IMR-90 (cell line): ENCODE data around the gene DMAC2L. TPM values are rescaled to one million over a fixed set of nuclear protein-coding genes. Genes with fewer than 3 reads are reported as not detected.

Source experiments
- ATAC-seq: fragments of 200-7000 bp; cut with Tn5 transposase; 2 replicates; pipeline ENCODE4 v1.9.1; 2020; ENCODE audit warnings: low read depth, mild to moderate bottlenecking, moderate library complexity
- BruUV-seq: library from RNA; stranded (reverse); fragments of 400-500 nt; replicated peaks from 2 replicates; lab custom pipeline; 2021; lab: Mats Ljungman, UMichigan
- CTCF ChIA-PET: fragments of 300-600 bp; formaldehyde crosslinking; extraction: SDS; loops from one replicate; lab custom pipeline; 2021; ENCODE audit warnings: antibody characterized with exemption; lab: Yijun Ruan, JAX
- POLR2A ChIA-PET: fragments of 300-600 bp; sonication (Branson Sonifier 250); formaldehyde crosslinking; loops from one replicate; lab custom pipeline; 2022; ENCODE audit warnings: antibody characterized with exemption; ENCODE audit not compliant: unreplicated experiment; lab: Charles Lee
- DNase-seq: peaks from one replicate; pipeline ENCODE4 v3.0.0; 2013
- H2AFZ ChIP-seq: replicated peaks from 2 replicates; pipeline ENCODE3; 2013; ENCODE audit warnings: low read length, mild to moderate bottlenecking; ENCODE audit not compliant: poor library complexity
- H2AK5ac ChIP-seq: 2 replicates; pipeline ENCODE4 v1.6.1; 2013; ENCODE audit warnings: low read depth, low read length, inconsistent platforms
- H2AK9ac ChIP-seq: replicated peaks from 2 replicates; pipeline ENCODE3; 2013; ENCODE audit warnings: mild to moderate bottlenecking, low read depth, low read length, moderate library complexity; ENCODE audit not compliant: poor library complexity
- H2BK120ac ChIP-seq: 2 replicates; pipeline ENCODE4 v1.6.1; 2013; ENCODE audit warnings: low read depth, low read length, inconsistent platforms
- H2BK15ac ChIP-seq: 3 replicates; pipeline ENCODE4 v1.6.1; 2013; ENCODE audit warnings: low read depth, low read length, inconsistent platforms
- H2BK20ac ChIP-seq: 2 replicates; pipeline ENCODE4 v1.6.1; 2013; ENCODE audit warnings: low read depth, mild to moderate bottlenecking, inconsistent platforms, low read length, moderate library complexity
- H2BK5ac ChIP-seq: 2 replicates; pipeline ENCODE4 v1.6.1; 2013; ENCODE audit warnings: mild to moderate bottlenecking, low read depth, low read length, inconsistent platforms; ENCODE audit not compliant: poor library complexity, severe bottlenecking
- H3K14ac ChIP-seq: replicated peaks from 2 replicates; pipeline ENCODE4 v1.6.1; 2013; ENCODE audit warnings: low read depth, low read length, inconsistent platforms
- H3K18ac ChIP-seq: 2 replicates; pipeline ENCODE4 v1.6.1; 2013; ENCODE audit warnings: low read depth, low read length, control low read depth
- H3K23ac ChIP-seq: 2 replicates; pipeline ENCODE4 v1.6.1; 2013; ENCODE audit warnings: low read depth, low read length, inconsistent platforms
- H3K27ac ChIP-seq: 2 replicates; pipeline ENCODE4 v1.5.1; 2013; ENCODE audit warnings: mild to moderate bottlenecking, control low read depth, low read length; ENCODE audit not compliant: insufficient read depth
- H3K27me3 ChIP-seq: 2 replicates; pipeline ENCODE4 v1.6.1; 2013; ENCODE audit warnings: low read length; ENCODE audit not compliant: control insufficient read depth, insufficient read depth
- H3K36me3 ChIP-seq: 2 replicates; pipeline ENCODE4 v1.6.1; 2013; ENCODE audit warnings: low read length, mixed read lengths; ENCODE audit not compliant: control insufficient read depth, insufficient read depth
- H3K4ac ChIP-seq: 2 replicates; pipeline ENCODE4 v1.6.1; 2013; ENCODE audit warnings: low read depth, low read length, inconsistent platforms
- H3K4me1 ChIP-seq: 2 replicates; pipeline ENCODE4 v1.6.1; 2013; ENCODE audit warnings: low read length, mixed read lengths; ENCODE audit not compliant: control insufficient read depth, insufficient read depth
- H3K4me2 ChIP-seq: 2 replicates; pipeline ENCODE4 v1.6.1; 2013; ENCODE audit warnings: low read depth, mild to moderate bottlenecking, control low read depth, low read length, moderate library complexity
- H3K4me3 ChIP-seq: 2 replicates; pipeline ENCODE4 v1.5.1; 2013; ENCODE audit warnings: low read depth, mild to moderate bottlenecking, control low read depth, low read length, moderate library complexity; ENCODE audit not compliant: insufficient read depth
- H3K56ac ChIP-seq: 2 replicates; pipeline ENCODE4 v1.6.1; 2013; ENCODE audit warnings: low read length, inconsistent platforms; ENCODE audit not compliant: insufficient read depth; ENCODE audit errors: extremely low read depth
- H3K79me1 ChIP-seq, 2 experiments: 2 replicates each; pipeline ENCODE4 v1.6.1; 2013; ENCODE audit warnings: low read length in 2 of 2, inconsistent platforms in 1 of 2, low read depth in 1 of 2
- H3K9ac ChIP-seq: 2 replicates; pipeline ENCODE4 v1.6.1; 2013; ENCODE audit warnings: low read depth, low read length, control low read depth
- H3K9me1 ChIP-seq: 2 replicates; pipeline ENCODE4 v1.6.1; 2013; ENCODE audit warnings: low read length, inconsistent platforms; ENCODE audit not compliant: insufficient read depth
- H3K9me3 ChIP-seq: 2 replicates; pipeline ENCODE4 v1.6.1; 2013; ENCODE audit warnings: low read length; ENCODE audit not compliant: control insufficient read depth, insufficient read depth
- H4K20me1 ChIP-seq: 2 replicates; pipeline ENCODE4 v1.6.1; 2013; ENCODE audit warnings: low read length, inconsistent platforms; ENCODE audit not compliant: insufficient read depth
- H4K5ac ChIP-seq: 2 replicates; pipeline ENCODE4 v1.6.1; 2013; ENCODE audit warnings: mild to moderate bottlenecking, low read depth, low read length, control low read depth
- H4K8ac ChIP-seq, 2 experiments: 2 replicates each; pipeline ENCODE4 v1.6.1; 2013; ENCODE audit warnings: low read depth in 2 of 2, low read length in 2 of 2, control low read depth in 1 of 2, inconsistent platforms in 1 of 2
- H4K91ac ChIP-seq: 2 replicates; pipeline ENCODE4 v1.6.1; 2013; ENCODE audit warnings: low read depth, low read length, inconsistent platforms; ENCODE audit not compliant: insufficient read depth
- CEBPB ChIP-seq: IDR thresholded peaks from 2 replicates; pipeline ENCODE4 v1.6.1; 2012; ENCODE audit warnings: low read depth, low read length, improper control_type of control experiment
- MAZ ChIP-seq: IDR thresholded peaks from 2 replicates; pipeline ENCODE4 v1.6.1; 2012; ENCODE audit warnings: low read depth, mild to moderate bottlenecking, low read length, improper control_type of control experiment, moderate library complexity, borderline replicate concordance
- MXI1 ChIP-seq: IDR thresholded peaks from 2 replicates; pipeline ENCODE4 v1.6.1; 2012; ENCODE audit warnings: low read depth, mild to moderate bottlenecking, low read length, moderate library complexity, borderline replicate concordance
- SMC3 ChIP-seq: fragments of 150-350 bp; IDR thresholded peaks from 2 replicates; pipeline ENCODE4 v1.6.1; 2016; ENCODE audit warnings: low read depth, mild to moderate bottlenecking, antibody characterized with exemption, low read length, moderate library complexity
- WGBS, 2 experiments: methylation state at CpG; one replicate each; pipeline versions ENCODE4 v1.1.5 to v1.1.7; 2013; ENCODE audit warnings: missing lambda C conversion rate in 2 of 2; ENCODE audit not compliant: insufficient read length in 1 of 2; ENCODE audit errors: extremely low coverage in 2 of 2; 5-methylcytosine and 5-hydroxymethylcytosine counted together
- dilution Hi-C: fragments of 300-500 bp; cut with HindIII; formaldehyde crosslinking; loops from one replicate; pipeline ENCODE4 v1.14.3; 2018; ENCODE audit warnings: low sequenced_read_pairs; ENCODE audit not compliant: unreplicated experiment
- in situ Hi-C: fragments of 300-500 bp; cut with MboI; formaldehyde crosslinking; loops from 3 replicates; pipeline ENCODE4 v1.14.3; 2019; ENCODE audit warnings: low sequenced_read_pairs, inconsistent platforms, mixed read lengths
- intact Hi-C: fragments of 100-400 bp; cut with micrococcal nuclease; formaldehyde crosslinking; loops from 2 replicates; pipeline ENCODE4 v1.10.0; 2022
- polyA plus RNA-seq, 3 experiments: library from polyadenylated mRNA; depleted of rRNA; stranded (reverse); fragments of >200 nt; gene quantifications; 2 replicates each; pipeline ENCODE4 v1.2.3, GENCODE V29; 2012; ENCODE audit warnings: low replicate concordance in 1 of 3
- total RNA-seq: library from RNA; depleted of rRNA; stranded (reverse); fragments of >200 nt; gene quantifications from 2 replicates; pipeline ENCODE4 v1.2.3, GENCODE V29; 2012

The DMAC2L gene
- total and polyA plus RNA-seq, 2 of the 4 experiments (the other 2 are of a cell fraction): 5.0 to 6.1 TPM

DNA sequence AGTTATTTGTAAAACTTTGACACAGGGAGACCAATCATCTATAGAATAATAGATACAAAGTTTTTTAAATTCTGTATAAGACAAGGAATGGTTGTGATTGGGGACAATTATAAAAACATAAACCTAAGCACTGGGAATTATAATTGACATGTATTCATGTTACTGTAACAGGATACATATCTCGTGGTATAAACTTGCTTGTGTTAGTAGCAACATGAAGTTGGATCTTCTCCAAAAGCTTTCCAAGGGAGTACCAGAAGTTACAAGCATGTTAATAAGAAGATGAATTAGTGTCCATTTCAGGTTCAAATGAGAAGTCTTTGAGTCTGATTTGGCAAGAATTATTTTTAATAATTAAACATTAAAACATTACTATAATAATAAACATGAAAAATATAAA is 42.4 kb downstream of the DMAC2L start:
- ChIA-PET POLR2A (no interaction called here), CTCF (no interaction called here)
- Histone ChIP-seq H3K4ac (no peak overlapping the region), H2BK20ac (no peak overlapping the region), H3K9ac (no peak overlapping the region), H4K8ac (no peak overlapping the region), H3K79me1 (no peaks in the 10 kb centered on the region; a peak in 1 of 4 replicates), H3K56ac (no peak overlapping the region), H4K20me1 (no peaks in the 10 kb centered on the region), H3K4me3 (no peak overlapping the region), H3K27me3 (no peaks in the 10 kb centered on the region), H2AFZ (no peak overlapping the region), H2BK15ac (no peak overlapping the region), H3K4me2 (no peak overlapping the region), H3K9me1 (no peaks in the 10 kb centered on the region; the same call in 1 of the 2 replicates), H3K27ac (no peak overlapping the region), H3K18ac (no peak overlapping the region), H2BK5ac (no peak overlapping the region), H2AK5ac (no peak overlapping the region), H3K14ac (no peak overlapping the region), H4K91ac (no peak overlapping the region), H4K5ac (no peak overlapping the region), H3K9me3 (no peaks in the 10 kb centered on the region), H3K4me1 (peaks cover 6% of the 10 kb centered on the region), H3K36me3 (0 out of 2 replicates have a peak, but pooled peaks cover 3% of the 10 kb centered on the region), H3K23ac (no peak overlapping the region), H2AK9ac (no peak overlapping the region), H2BK120ac (no peak overlapping the region)
- DNase-seq (peak; percentile 51), ATAC-seq (no peak)
- TF ChIP-seq SMC3: no peak
- no peak for TF ChIP-seq MAZ
- TF ChIP-seq CEBPB: no peak
- TF ChIP-seq MXI1: no peak
- dilution Hi-C loops: no loop called here
- intact Hi-C loops: no loop called here
- BruUV-seq: no TSS peak
- in situ Hi-C loops: no loop called here
- WGBS, 2 experiments: no CpG with 5 or more reads among the region's 1 CpG
